ENCODE measurements around the gene C13orf42.

The C13orf42 gene

GRCh38 chr13:51065372-51066090, 45.5 kb downstream of the C13orf42 start:
- no peak for DNase-seq

GRCh38 chr13:51064753-51065152, 46.3 kb downstream of the C13orf42 start:
- DNase-seq, result no peak

- no peak for DNase-seq
Measured at GRCh38 chr13:51063909-51064308, 47.2 kb downstream of the C13orf42 start.

DNA sequence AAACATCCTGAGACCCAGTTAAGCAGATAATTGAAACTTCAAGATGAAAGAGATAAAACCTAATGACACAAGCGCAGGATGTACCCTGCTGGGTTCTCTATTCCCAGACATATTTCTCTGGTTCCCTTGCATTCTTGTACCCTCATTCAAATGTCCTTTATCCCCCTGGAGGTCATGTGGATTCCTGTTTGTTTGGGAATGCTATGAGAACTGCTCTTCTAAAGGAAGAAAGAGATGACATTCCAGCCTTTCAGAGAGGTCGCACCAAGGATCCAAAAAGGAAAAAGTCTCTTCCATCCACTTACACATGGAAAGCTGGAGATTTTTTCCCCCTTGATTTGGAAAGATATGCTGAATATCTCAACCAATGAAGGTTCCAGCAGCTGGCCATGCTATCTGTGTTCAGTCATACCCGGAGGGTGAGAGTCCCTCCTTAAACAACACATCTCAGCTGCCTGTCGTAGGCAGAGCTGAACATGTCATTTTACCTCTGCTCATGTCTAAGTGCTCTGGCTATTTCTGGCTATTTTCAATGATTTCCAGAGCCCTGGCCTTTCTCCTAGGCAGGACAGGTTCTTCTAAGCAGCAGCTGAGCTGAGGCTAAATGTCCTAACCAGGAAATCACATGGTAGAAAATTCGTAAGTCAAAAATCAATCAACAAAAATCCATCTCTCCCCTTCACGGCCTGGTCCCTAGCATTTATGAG, 52.5 kb downstream of the C13orf42 start:
- DNase-seq, result no peak

DNA sequence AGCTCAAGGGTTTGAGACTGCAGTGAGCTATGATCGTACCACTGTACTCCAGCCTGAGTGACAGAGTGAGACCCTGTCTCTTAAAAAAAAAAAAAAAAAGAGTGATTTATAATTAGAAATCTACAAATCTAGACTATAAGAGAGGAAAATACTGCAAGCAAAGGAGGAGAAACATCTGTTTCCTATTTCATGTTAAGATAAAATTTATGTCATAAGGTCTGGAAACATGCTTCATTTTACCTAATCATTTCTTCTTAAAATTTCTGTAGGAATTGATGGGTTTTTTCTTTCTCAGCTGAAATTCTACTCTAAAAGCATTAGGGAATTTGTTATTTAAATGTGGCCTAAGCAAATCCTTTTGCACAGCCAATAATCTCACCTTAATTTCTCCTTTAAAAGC, 53.2 kb downstream of the C13orf42 start:
- DNase-seq, result no peak

GRCh38 chr13:51057001-51057400, 54.1 kb downstream of the C13orf42 start:
- no peak for DNase-seq

DNA sequence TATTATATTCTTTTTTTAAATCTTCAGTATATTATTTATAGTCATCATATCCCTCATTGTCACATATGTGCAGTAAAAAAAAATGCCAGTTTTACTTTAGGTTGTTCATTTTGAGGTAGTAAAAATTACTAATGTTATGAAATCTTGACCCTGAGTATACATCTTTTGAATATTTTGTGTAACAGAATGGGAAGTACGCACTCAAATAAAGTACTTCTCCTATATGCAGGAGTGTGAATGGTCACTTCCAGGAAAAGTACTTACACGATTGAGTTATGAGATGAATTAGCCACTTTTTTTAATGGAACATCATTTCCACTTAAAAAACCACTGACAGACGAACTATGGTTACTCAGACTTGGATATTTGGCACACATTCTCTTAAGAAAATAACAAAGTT, 58.5 kb downstream of the C13orf42 start:
- no peak for DNase-seq

DNA sequence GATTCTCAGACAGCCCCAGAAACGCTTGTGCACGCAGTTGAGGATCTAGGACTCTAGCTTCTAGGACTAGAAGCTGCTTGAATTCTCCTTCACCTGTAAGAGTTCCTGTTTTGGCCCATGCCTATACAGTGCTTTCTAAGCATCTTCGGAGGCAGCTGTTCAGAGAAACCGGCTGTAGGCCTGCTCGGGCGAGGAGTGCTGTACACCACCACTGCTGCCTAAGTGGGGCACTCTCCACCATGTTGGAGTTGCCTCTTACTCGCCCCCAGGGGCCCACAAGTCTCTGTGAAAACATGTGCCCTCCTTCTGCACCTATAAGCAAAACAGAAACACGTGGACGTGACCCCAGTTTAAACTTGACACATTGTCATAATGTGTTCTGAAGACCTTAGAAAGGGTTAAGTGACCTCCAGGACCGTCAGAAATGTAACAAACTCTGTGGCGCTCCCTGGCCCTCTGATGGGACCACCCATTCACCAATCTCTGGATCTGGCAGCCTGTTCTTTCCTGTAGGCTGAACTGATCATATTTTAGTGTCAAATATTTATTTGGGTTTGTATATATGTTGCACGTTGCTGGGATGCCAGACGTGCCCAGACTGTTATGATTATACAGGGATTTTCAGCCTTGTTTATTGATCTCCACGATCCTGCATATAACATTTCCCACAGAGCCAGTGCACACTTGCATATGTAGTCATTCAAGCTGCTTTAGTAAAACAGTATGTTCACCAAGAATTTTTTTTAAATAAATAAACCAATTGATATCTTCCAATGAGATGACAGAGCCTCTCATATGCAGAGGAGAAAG, 60.8 kb downstream of the C13orf42 start:
- DNase-seq, result no peak

DNA sequence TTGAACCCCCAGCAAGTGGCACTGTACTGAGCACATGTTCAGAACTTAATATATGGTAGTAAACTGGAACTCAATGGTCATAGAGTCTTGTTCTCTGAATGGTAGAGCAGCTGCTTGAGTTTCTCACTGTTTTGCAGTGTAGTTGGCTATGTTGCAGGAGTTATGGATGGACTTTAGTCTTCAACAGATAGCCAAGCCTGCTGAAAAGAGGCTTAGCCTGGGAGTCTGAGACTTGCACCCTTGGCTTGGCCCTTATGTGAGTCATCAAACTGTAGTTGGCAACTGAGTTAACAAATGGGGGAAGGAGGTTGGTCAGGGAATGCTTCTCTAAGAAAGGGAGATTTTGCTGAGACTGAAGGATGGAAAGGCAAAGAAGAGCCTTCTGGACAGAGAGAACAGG, 62.5 kb downstream of the C13orf42 start:
- DNase-seq, result no peak

- DNase-seq, result no peak
Measured at GRCh38 chr13:51048166-51048461, 63.0 kb downstream of the C13orf42 start.

DNA sequence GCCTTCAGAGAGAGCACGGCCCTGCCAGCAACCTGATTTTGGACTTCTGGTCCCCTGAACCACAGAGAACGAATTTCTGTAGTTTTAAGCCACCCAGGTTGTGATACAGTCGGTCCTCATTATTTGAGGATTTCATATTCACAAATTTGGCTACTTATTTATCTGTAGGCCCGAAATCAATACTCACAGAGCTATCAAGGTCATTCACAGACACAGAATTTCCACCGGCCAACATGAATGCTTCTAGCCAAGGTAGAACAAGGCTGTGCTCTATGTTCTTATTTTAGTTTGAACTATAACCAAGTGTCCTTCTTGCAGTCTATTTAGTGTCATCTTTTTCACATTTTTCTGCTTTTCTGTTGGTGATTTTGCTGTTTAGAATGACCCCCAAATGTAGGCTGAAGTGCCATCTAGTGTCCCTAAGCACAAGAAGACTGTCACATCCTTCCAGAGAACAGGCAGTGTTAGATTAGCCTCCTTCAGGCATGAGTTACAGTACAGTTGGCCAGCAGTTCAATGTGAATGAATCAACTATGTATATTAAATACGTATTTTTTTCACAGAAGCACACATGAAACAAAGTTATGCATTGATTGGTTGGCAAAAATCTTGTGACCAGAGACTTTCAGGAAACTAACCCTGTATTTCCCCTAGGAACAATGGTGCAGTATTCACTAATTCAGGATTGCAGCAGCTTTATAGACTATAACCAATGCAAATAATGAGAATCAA, 63.5 kb downstream of the C13orf42 start:
- DNase-seq, result no peak

DNA sequence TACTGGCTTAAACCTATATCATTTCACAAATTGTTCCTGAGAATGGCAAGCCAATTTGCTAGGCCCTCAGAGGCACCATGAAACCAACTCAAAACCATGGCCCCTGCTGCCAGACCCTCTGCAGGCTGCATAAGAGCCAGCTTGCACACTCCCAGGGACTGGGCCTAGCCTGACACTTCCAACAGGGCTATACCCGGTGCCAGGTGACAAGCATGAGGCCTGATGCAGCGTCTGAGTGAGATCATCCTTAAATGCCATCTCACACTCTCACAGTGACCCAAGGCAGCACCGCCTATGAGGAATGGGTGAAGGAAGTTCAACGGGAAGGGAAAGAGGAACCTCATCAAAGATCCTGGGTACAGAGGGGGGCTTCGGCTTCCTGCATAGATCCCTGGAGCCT, 65.6 kb downstream of the C13orf42 start:
- DNase-seq, result no peak

GRCh38 chr13:51044023-51044665, 66.9 kb downstream of the C13orf42 start:
- DNase-seq, result no peak

DNA sequence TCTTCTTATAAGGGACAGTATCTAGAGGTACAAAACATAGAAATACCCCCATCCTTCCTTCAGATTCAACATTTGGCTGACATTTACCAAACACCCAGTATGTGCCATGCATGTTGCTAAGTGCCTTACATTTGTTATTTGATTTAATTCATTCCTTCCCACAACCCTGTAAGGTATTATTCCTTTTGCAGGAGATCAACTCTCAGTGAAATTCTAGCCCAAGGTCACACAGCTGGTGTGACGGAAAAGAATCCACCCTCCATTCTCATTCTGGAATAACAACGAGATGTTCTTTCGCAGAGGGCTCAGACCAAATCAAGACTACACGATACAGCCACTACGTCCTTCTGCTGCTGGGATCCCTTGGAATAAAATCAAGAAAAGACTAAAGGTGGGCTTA, 67.8 kb downstream of the C13orf42 start:
- DNase-seq, result no peak

- DNase-seq, result no peak
Measured at GRCh38 chr13:51041710-51042109, 69.4 kb downstream of the C13orf42 start.

DNA sequence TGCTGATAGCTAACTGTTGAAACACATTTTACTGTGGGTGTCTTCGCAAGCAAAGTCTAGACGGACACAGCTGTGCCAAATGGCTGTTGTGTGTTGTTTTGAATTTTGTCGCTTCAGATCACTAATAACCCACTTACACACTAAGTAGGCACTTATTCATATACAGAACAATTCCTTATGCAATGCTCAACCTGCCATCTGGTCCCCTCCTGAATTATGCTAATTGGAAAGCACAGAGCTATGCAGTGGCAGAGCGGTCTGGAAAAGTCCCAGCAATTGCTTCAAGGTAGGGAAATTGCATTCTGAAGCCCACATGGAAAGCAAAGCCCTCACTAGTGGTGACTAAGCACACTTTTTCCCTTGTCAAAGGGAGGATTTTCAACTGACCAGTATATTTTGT, 69.9 kb downstream of the C13orf42 start:
- DNase-seq, result no peak

- DNase-seq, result no peak
Measured at GRCh38 chr13:51040431-51040830, 70.6 kb downstream of the C13orf42 start.

GRCh38 chr13:51036418-51036817, 74.7 kb downstream of the C13orf42 start:
- DNase-seq, result no peak

DNA sequence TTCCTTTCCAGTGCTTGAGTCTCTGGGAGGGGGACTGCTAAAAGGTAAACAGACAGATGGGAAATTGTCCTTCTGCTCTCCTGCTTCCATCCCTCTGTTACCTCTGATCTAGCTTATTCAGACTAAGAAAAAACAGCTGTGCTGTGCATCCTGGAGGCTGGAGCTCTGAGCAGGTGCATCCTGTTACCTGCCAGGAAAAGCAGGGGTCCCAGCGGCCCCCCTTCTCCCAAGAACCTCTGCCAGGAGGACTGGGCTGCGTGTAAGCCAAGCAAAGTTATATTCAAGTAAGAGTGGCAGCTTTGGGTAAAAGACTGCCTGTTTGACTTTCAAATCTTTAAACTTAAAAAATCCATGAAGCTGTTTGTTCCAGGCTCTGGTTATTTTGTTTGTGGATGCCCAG, 75.1 kb downstream of the C13orf42 start:
- no peak for DNase-seq

DNA sequence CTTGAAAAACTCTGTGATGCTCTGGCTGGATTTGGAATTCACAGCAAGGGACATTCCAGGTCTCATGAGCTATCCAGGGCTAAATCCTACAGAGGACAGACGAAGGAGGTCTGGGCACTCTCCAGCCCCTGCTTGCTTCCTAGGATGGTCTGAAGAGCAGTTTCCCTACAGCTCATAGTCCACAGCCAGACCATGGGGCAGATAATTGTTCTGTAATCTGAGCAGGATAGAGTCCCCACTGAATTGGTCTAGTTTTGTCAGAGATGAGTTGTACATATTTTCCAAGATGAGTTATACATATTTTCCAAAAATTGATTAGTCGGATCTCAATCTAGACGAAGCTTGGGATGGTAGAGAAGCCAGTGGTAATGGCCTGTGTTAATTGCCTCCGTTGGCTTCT, 75.6 kb downstream of the C13orf42 start:
- DNase-seq, result no peak

GRCh38 chr13:51034906-51035305, 76.2 kb downstream of the C13orf42 start:
- no peak for DNase-seq

DNA sequence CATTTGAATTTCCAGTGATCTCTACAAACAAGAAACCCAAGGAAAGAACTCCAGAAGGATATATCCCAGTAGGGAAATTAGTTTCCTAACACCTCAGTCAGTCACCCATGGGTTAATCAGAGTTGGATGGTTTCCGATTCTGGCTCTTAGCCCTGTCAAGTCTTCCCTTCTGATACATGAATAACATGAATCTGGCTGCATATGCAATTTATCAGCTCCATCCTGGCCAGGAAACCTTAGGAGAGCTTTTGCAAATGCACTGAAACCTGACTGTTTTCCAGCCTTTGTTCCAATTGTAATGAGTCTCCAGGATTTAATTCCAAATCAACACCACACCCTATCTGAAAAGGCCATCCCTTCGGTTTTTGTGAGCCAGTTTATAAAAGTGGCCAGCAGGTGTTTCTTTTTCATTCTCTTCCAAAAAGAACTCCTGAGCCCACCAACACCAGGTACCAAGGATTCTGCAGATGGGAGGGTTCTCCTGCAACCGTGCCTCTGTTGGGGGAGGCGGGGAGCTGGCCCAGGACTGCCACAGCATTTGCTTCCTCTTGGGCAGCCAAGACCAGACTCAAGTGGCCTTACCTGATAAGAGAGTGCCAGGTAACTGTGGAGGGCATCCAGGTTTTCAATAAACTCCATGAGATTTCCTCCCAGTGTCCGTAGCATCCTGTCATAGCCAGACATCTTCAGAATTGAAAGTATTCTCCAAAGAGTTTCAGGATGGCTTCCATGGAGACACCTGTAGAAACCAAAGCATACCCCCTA, 77.5 kb downstream of the C13orf42 start:
- no peak for DNase-seq
